GM23248 (cell line): ENCODE data around the gene CFAP74. TPM values are rescaled to one million over a fixed set of nuclear protein-coding genes. Genes with fewer than 3 reads are reported as not detected.

Experiments
- DNase-seq: peaks from one replicate; pipeline ENCODE4 v3.0.0-alpha.2; 2015
- H2AFZ ChIP-seq: fragments of 200-600 bp; sonication (generic); 2 replicates; pipeline ENCODE4 v1.6.1; 2016; ENCODE audit warnings: antibody characterized with exemption
- H3F3A ChIP-seq: fragments of 200-600 bp; sonication (generic); 2 replicates; pipeline ENCODE4 v1.6.1; 2016; ENCODE audit warnings: mild to moderate bottlenecking, antibody characterized with exemption, mixed run types; ENCODE audit not compliant: insufficient read depth
- H3K27ac ChIP-seq: fragments of 200-600 bp; sonication (generic); 2 replicates; pipeline ENCODE4 v1.5.1; 2016; ENCODE audit warnings: mild to moderate bottlenecking
- H3K27me3 ChIP-seq: fragments of 200-600 bp; sonication (generic); replicated peaks from 2 replicates; pipeline ENCODE4 v1.6.1; 2016; ENCODE audit warnings: mild to moderate bottlenecking; ENCODE audit not compliant: insufficient read depth
- H3K36me3 ChIP-seq: fragments of 200-600 bp; sonication (generic); 2 replicates; pipeline ENCODE4 v1.6.1; 2016; ENCODE audit warnings: low read depth, mild to moderate bottlenecking
- H3K4me1 ChIP-seq: fragments of 200-600 bp; sonication (generic); 2 replicates; pipeline ENCODE4 v1.6.1; 2016; ENCODE audit warnings: mild to moderate bottlenecking; ENCODE audit not compliant: insufficient read depth
- H3K4me2 ChIP-seq: fragments of 200-600 bp; sonication (generic); one replicate; pipeline ENCODE4 v1.6.1; 2016; ENCODE audit warnings: mild to moderate bottlenecking; ENCODE audit not compliant: unreplicated experiment
- H3K4me3 ChIP-seq: fragments of 200-600 bp; sonication (generic); 2 replicates; pipeline ENCODE4 v1.5.1; 2016; ENCODE audit warnings: mild to moderate bottlenecking
- H3K79me2 ChIP-seq: fragments of 200-600 bp; sonication (generic); 2 replicates; pipeline ENCODE4 v1.6.1; 2016; ENCODE audit warnings: mild to moderate bottlenecking; ENCODE audit not compliant: insufficient read depth
- H3K9ac ChIP-seq: fragments of 200-600 bp; sonication (generic); 2 replicates; pipeline ENCODE4 v1.6.1; 2016; ENCODE audit warnings: mild to moderate bottlenecking
- H3K9me2 ChIP-seq: fragments of 200-600 bp; sonication (generic); 2 replicates; pipeline ENCODE4 v1.6.1; 2016; ENCODE audit warnings: mixed run types, mild to moderate bottlenecking, moderate library complexity; ENCODE audit not compliant: insufficient read depth
- H3K9me3 ChIP-seq: fragments of 200-600 bp; sonication (generic); one replicate; pipeline ENCODE4 v1.6.1; 2017; ENCODE audit warnings: low read depth
- H4K20me1 ChIP-seq: fragments of 200-600 bp; sonication (generic); 2 replicates; pipeline ENCODE4 v1.6.0; 2016; ENCODE audit not compliant: insufficient read depth
- EZH2 ChIP-seq: fragments of 200-600 bp; sonication (generic); IDR thresholded peaks from 2 replicates; pipeline ENCODE4 v1.6.1; 2018; ENCODE audit warnings: antibody characterized with exemption, mild to moderate bottlenecking; ENCODE audit not compliant: insufficient read depth, poor library complexity, severe bottlenecking
- EZH2phosphoT487 ChIP-seq: fragments of 200-600 bp; sonication (generic); IDR thresholded peaks from 2 replicates; pipeline ENCODE4 v1.6.1; 2018; ENCODE audit warnings: antibody characterized with exemption, moderate library complexity, mild to moderate bottlenecking, low read depth; ENCODE audit not compliant: insufficient read depth
- WGBS, 2 experiments: methylation state at CpG; one replicate each; pipeline ENCODE4 v1.1.6; 2015 to 2017; ENCODE audit warnings: low lambda C conversion rate in 2 of 2, low coverage in 1 of 2; ENCODE audit errors: missing lambda C conversion rate in 2 of 2; 5-methylcytosine and 5-hydroxymethylcytosine counted together
- in situ Hi-C: fragments of 300-500 bp; cut with MboI; formaldehyde crosslinking; loops from 2 replicates; pipeline ENCODE4 v1.15.0; 2020
- polyA plus RNA-seq: library from polyadenylated mRNA; unstranded; fragments of >200 nt; fragmentation: Nextera tagmentation; extraction: Ambion mirVana; gene quantifications from 2 replicates; pipeline ENCODE4 v1.2.1, GENCODE V29; 2016
- total RNA-seq: library from RNA; depleted of rRNA; stranded (reverse); fragments of >200 nt; shearing (Covaris generic); gene quantifications from 2 replicates; pipeline ENCODE4 v1.2.3, GENCODE V29; 2014

The CFAP74 gene
- total and polyA plus RNA-seq, 2 experiments from 2014 or later: not detected

DNA sequence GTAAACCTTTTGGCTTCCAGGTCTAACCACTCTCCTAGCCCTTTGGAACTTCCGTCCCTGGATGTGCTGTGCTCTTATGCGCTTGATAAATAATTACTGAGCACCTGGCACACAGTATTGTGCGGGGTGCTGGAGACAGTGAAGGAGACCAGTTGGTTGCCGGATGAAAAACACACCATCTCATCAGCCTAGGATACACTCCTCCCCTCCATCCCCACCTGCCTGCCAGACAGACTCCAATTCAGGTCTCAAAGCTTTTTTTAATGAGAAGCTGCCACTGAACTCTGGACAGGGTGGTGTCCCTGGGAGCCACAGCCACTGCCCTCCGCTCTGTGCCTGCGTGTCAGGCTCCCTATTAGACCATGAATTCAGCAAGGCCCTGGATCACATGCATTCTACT is 121.9 kb downstream of the CFAP74 start:
- Histone ChIP-seq H3K27ac (peak overlapping the region; percentile 14; the same call in 1 of the 2 replicates), H3K79me2 (peaks cover 100% of the 10 kb centered on the region), H3F3A (peaks cover 18% of the 10 kb centered on the region; the same call in 1 of the 2 replicates), H3K9me2 (no peaks in the 10 kb centered on the region), H3K4me3 (no peak overlapping the region), H3K4me2 (no peak overlapping the region), H3K9me3 (no peaks in the 10 kb centered on the region), H3K27me3 (no peaks in the 10 kb centered on the region), H4K20me1 (peaks cover 71% of the 10 kb centered on the region; the same call in 1 of the 2 replicates), H3K36me3 (no peaks in the 10 kb centered on the region), H2AFZ (no peak overlapping the region), H3K9ac (no peak overlapping the region), H3K4me1 (peaks cover 24% of the 10 kb centered on the region; the same call in 1 of the 2 replicates)
- in situ Hi-C loops: no loop called here
- TF ChIP-seq EZH2phosphoT487: no peak
- no peak for TF ChIP-seq EZH2
- WGBS, 2 experiments: 78 to 82% methylated on average over 6 of the region's 6 CpGs
- DNase-seq: no peak

- peaks cover 28% of the 10 kb centered on the region for H3F3A ChIP-seq
- no peaks in the 10 kb centered on the region for H3K27me3 ChIP-seq
- no peak overlapping the region for H2AFZ ChIP-seq
- H4K20me1 ChIP-seq: peaks cover 71% of the 10 kb centered on the region
- H3K36me3 ChIP-seq: no peaks in the 10 kb centered on the region
- H3K27ac ChIP-seq: peak overlapping the region; percentile 14; the same call in 1 of the 2 replicates
- H3K79me2 ChIP-seq: peaks cover 100% of the 10 kb centered on the region
- TF ChIP-seq EZH2phosphoT487 (no peak), EZH2 (no peak)
- DNase-seq: no peak
- in situ Hi-C loops: no loop called here
- 62% methylated on average over 13 of the region's 13 CpGs for WGBS, 2 experiments
- no peak overlapping the region for H3K4me3 ChIP-seq
- peak overlapping the region; percentile 31 for H3K4me2 ChIP-seq
- H3K9ac ChIP-seq: peak overlapping the region; percentile 9; the same call in 1 of the 2 replicates
- H3K9me2 ChIP-seq: no peaks in the 10 kb centered on the region
- H3K9me3 ChIP-seq: no peaks in the 10 kb centered on the region
- H3K4me1 ChIP-seq: peaks cover 27% of the 10 kb centered on the region
Observed at GRCh38 chr1:1880617-1881312, 122.8 kb downstream of the CFAP74 start.

GRCh38 chr1:1879942-1880341 is 123.6 kb downstream of the CFAP74 start:
- in situ Hi-C loops: no loop called here
- WGBS, 2 experiments: 93 to 94% methylated on average over 5 of the region's 5 CpGs

GRCh38 chr1:1877865-1878436 is 125.6 kb downstream of the CFAP74 start:
- H3K4me2 ChIP-seq: no peak overlapping the region
- H3K9me2 ChIP-seq: no peaks in the 10 kb centered on the region
- TF ChIP-seq EZH2 (no peak), EZH2phosphoT487 (no peak)
- no peak overlapping the region for H3K27ac ChIP-seq
- H3K36me3 ChIP-seq: peaks cover 7% of the 10 kb centered on the region; the same call in 1 of the 2 replicates
- no peaks in the 10 kb centered on the region for H3K27me3 ChIP-seq
- no peak overlapping the region for H3K4me3 ChIP-seq
- no peak for DNase-seq
- peaks cover 100% of the 10 kb centered on the region for H3K79me2 ChIP-seq
- in situ Hi-C loops: no loop called here
- H3K4me1 ChIP-seq: peaks cover 22% of the 10 kb centered on the region
- no peak overlapping the region for H3K9ac ChIP-seq
- H3K9me3 ChIP-seq: no peaks in the 10 kb centered on the region
- peaks cover 80% of the 10 kb centered on the region for H4K20me1 ChIP-seq
- WGBS, 2 experiments: 74 to 80% methylated on average over 5 of the region's 5 CpGs
- peaks cover 41% of the 10 kb centered on the region for H3F3A ChIP-seq
- H2AFZ ChIP-seq: no peak overlapping the region

More at GRCh38 chr1:1879942-1880341, 123.6 kb downstream of the CFAP74 start:
- Histone ChIP-seq H3K27ac (no peak overlapping the region), H3K27me3 (no peaks in the 10 kb centered on the region), H2AFZ (no peak overlapping the region), H3K9me3 (no peaks in the 10 kb centered on the region), H3K9me2 (no peaks in the 10 kb centered on the region), H3K36me3 (no peaks in the 10 kb centered on the region), H3K4me1 (peaks cover 29% of the 10 kb centered on the region), H3F3A (peaks cover 36% of the 10 kb centered on the region), H4K20me1 (peaks cover 80% of the 10 kb centered on the region), H3K4me2 (no peak overlapping the region), H3K9ac (no peak overlapping the region), H3K4me3 (no peak overlapping the region), H3K79me2 (peaks cover 100% of the 10 kb centered on the region)
- DNase-seq: no peak
- TF ChIP-seq EZH2 (no peak), EZH2phosphoT487 (no peak)
